ENCODE results near the gene LDB3.

Gene LDB3

DNA sequence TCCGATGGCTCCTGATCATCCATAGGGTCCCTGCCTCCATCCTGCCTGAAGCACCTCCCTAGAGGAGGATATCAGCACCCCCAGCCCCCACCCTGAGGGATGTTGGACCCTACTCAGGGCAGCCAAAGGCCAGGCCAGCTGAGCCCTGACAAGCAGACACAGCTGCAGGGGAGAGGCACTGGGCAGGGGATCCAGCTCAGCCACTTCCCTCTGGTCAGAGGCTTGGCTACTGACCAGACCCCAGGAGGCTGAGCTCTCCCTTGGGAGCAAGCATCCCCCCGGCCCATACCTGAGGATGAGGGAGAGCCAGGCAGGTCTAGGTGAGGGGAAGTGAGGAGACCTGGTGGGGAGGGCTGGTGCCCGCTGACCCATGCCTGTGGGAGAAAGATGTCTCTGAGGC is 6.6 kb downstream of the LDB3 start:
- TF ChIP-seq, protein P1, sequence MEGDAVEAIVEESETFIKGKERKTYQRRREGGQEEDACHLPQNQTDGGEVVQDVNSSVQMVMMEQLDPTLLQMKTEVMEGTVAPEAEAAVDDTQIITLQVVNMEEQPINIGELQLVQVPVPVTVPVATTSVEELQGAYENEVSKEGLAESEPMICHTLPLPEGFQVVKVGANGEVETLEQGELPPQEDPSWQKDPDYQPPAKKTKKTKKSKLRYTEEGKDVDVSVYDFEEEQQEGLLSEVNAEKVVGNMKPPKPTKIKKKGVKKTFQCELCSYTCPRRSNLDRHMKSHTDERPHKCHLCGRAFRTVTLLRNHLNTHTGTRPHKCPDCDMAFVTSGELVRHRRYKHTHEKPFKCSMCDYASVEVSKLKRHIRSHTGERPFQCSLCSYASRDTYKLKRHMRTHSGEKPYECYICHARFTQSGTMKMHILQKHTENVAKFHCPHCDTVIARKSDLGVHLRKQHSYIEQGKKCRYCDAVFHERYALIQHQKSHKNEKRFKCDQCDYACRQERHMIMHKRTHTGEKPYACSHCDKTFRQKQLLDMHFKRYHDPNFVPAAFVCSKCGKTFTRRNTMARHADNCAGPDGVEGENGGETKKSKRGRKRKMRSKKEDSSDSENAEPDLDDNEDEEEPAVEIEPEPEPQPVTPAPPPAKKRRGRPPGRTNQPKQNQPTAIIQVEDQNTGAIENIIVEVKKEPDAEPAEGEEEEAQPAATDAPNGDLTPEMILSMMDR (IDR thresholded peaks at IDR 0.05; ENCODE audit: borderline replicate concordance, control extremely low read depth, extremely low read depth, insufficient read depth, missing control alignments): no peak
- in situ Hi-C loops (cut with MboI; ENCODE audit: low sequenced_read_pairs, unreplicated experiment): no loop called here

DNA sequence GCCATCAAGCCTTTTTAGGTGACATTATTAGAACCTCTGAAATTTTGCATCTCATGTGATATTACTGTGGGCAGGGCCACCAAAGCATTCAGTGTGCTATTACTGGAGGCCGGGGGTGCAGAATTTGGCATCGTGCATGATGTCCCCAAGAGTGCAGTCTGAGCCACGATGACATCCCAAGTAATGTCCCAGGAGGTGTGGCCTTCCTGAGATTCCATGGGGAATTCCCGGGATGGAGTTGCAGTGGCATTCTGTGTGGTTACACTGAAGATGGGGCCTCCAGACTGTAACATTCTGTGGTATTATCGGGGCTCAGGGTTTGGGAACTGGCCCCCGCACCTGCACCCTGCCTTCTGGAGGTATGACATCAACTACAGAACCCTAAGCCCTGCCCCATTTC is 9.1 kb downstream of the LDB3 start:
- in situ Hi-C loops (cut with MboI; ENCODE audit: low sequenced_read_pairs, unreplicated experiment): no loop called here
- TF ChIP-seq, protein P1 (IDR thresholded peaks at IDR 0.05; ENCODE audit: borderline replicate concordance, control extremely low read depth, extremely low read depth, insufficient read depth, missing control alignments): no peak
- DNase-seq (ENCODE audit: low spot score): no peak

More for the DNA sequence above, 6.6 kb downstream of the LDB3 start:
- no peak for DNase-seq (ENCODE audit: low spot score)

DNA sequence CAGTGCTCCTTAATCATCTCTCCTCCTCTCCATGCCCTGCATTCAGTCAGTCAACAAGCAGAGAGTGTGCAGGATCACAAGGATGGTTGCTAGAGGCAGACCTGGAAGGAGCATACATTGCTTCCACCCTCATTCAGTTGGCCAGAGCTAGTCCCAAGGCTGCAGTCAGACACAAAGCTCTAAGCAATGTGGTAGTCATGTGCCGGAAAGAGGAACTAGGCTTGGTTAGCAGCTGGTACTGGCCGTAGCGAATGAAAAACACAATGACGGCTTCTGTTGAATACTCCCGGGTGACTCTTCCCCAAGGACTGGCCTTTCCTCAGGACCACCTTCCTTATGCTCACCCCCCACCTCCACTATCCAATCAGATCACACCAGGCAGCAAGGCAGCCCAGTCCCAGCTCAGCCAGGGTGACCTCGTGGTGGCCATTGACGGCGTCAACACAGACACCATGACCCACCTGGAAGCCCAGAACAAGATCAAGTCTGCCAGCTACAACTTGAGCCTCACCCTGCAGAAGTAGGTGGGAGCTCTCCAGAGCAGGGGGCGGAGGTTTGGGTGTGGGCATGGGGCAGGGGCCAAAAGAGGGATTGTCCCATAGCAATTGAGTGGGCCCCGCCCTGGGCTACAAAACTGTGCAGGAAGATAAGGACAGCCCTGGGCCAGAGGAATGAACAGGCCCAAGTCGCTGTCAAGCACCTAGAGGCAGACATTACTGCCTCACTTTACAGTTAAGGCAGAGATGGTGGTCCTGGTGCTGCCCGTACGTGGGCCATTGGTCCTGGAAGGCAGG is 10.9 kb downstream of the LDB3 start:
- TF ChIP-seq, protein P1 (IDR thresholded peaks at IDR 0.05; ENCODE audit: borderline replicate concordance, control extremely low read depth, extremely low read depth, insufficient read depth, missing control alignments): no peak
- in situ Hi-C loops (cut with MboI; ENCODE audit: low sequenced_read_pairs, unreplicated experiment): no loop called here

DNA sequence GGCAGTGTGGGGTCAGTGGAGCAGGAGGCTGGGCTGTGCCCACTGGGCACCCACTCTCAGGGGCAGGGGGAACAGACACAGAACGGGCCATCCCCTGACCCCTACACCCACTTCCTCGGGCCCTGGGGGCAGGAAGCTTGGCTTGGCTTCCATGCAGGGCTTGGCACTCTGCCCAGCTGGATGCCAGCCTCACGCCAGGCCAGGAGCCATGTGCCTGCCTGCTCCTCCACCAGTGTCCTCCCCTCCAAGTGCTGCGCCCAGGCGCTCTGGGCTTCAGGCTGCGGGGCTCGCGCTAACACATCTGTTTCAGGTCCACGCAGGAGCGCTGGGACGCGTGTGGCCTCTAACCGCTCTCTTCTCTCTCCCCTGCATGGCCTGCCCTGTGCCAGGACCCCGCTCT is 12.7 kb downstream of the LDB3 start:
- TF ChIP-seq, protein P1 (IDR thresholded peaks at IDR 0.05; ENCODE audit: borderline replicate concordance, control extremely low read depth, extremely low read depth, insufficient read depth, missing control alignments): no peak
- in situ Hi-C loops (cut with MboI; ENCODE audit: low sequenced_read_pairs, unreplicated experiment): no loop called here
- DNase-seq (ENCODE audit: low spot score): no peak

More for the DNA sequence above, 10.9 kb downstream of the LDB3 start:
- peak; percentile 60 for DNase-seq (ENCODE audit: low spot score)

DNA sequence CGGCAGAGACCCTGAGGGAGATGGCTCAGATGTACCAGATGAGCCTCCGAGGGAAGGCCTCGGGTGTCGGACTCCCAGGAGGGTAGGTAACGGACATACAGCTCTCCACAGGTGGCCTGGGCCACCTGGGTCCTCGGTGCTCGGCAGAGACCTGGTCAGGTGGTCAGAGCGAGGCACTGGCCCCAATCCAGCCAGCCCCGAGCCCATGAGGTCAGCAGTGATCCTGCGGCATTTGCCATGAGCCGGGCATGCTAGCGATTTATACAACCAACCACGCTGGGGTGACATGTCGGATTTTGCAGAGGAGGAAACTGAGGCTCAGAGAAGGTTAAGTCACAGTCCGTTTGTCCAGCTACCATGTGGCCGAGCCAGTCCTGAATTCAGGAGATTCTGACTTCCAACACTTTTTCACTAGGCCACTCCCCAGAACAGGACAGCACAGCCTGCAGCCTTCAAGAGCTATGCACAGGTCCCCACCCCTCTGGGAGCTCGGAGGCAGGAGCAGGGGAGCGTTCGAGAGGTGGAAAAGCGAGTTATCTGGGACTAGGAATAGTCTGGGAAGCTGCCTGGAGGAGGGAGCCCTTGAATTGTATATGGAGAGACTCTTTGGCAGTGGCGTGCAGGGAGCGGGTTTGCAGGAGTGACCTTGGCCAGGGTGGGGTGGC is 13.5 kb downstream of the LDB3 start:
- no peak for DNase-seq (ENCODE audit: low spot score)
- TF ChIP-seq, protein P1 (IDR thresholded peaks at IDR 0.05; ENCODE audit: borderline replicate concordance, control extremely low read depth, extremely low read depth, insufficient read depth, missing control alignments): no peak
- in situ Hi-C loops (cut with MboI; ENCODE audit: low sequenced_read_pairs, unreplicated experiment): no loop called here

DNA sequence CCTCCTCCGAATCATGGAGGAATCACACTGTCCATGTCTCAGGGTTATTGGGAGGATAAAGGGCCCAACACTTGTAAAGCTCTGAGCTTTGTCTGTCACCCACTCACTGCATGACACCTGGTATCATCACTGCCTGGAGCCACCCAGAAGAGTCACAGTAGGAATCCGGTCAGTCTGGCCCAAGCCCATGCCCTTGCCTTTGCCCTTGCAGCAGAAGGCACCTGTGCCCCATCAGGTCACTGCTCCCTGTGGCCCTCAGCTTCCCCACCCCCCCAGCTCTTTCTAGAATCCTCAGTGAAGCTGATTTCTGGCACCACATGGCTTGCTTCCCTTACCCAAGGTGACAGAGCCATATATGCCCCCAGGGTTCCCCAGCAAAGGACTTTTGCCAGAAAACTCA is 14.4 kb downstream of the LDB3 start:
- in situ Hi-C loops (cut with MboI; ENCODE audit: low sequenced_read_pairs, unreplicated experiment): no loop called here
- DNase-seq (ENCODE audit: low spot score): no peak
- TF ChIP-seq, protein P1 (IDR thresholded peaks at IDR 0.05; ENCODE audit: borderline replicate concordance, control extremely low read depth, extremely low read depth, insufficient read depth, missing control alignments): no peak
